ENCODE data around the gene AKT2.
"Not testable (repeated sequence)": the region's sequence is repeated elsewhere in the genome, so short reads cannot be mapped to it uniquely, and the experiment has no call there.

Gene AKT2

DNA sequence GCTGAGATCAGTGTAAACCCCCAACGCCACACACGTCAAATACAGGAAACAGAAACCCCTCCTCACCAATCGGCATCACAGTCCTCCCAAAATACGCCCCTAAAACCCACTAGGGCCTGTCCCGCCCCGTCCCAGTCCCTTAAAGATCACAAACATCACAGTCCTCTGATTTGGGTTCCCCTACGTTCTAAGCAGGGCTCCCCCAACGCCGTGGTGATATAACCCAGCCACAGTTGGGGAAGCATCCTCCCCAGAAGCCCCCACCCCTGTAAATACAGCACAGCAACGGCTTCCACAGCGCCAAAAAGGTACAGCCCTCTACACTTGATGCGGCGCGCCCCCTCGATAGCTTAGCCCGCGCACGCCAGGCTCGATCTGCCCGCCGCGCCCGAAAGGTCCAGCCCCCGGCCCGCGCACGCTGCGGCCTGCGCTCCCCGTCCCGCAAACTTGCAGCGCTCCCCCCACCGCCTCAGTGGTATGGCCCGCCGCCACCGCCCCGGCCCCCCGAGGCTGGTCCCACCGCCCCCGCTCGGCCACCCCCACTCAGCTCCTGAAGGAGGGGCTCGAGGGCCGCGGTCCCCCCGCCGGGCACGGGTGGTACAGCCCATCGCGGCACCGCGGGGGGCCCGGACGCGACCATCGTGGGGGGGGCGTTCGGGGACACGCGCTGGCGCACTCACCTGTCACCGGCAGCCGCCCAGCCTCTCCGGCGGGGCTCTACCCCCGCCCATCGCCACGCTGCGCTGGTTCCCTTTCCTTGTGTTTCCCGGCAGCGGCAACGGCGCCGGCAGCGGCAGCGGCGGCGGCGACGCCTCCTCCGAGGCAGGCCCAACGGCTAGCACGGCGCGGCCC lies at the start of gene AKT2:
AKT2 (minus strand) TSS at position 845 of the 852 bp plus-strand sequence. CDS start 20,078 bp downstream, outside the sequence.
- DNase-seq: peak; percentile 93

DNA sequence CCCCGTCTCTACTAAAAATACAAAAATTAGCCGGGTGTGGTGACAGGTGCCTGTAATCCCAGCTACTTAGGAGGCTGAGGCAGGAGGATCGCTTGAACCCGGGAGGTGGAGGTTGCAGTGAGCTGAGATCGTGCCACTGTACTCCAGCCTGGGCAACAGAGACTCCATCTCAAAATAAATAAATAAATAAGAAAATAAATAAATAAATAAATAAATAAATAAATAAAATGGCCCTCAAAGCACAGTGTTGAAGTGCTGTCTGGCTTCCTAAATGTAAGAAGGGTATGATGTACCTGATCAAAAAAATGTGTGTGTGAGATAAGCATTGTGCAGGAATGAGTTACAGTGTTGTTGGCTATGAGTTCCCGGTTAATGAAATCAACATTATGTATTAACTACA lies 47.9 kb upstream of the AKT2 start:
- DNase-seq: not testable (repeated sequence)

DNA sequence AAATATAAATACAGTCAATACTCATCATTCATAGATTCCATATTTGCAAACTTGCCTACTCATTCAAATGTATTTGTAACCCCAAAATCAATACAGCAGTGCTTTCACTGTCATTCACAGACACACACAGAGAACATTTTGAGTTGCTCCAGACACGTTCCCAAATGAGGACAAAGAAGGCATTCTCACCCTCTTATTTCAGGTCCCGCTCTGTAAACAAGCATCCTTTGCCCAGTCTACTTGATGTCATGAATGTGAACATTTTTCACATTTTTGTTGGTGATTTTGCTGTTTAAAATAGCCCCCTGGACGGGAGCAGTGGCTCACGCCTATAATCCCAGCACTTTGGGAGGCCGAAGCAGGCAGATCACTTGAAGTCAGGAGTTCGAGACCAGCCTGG lies 47.5 kb upstream of the AKT2 start:
- DNase-seq: no peak

DNA sequence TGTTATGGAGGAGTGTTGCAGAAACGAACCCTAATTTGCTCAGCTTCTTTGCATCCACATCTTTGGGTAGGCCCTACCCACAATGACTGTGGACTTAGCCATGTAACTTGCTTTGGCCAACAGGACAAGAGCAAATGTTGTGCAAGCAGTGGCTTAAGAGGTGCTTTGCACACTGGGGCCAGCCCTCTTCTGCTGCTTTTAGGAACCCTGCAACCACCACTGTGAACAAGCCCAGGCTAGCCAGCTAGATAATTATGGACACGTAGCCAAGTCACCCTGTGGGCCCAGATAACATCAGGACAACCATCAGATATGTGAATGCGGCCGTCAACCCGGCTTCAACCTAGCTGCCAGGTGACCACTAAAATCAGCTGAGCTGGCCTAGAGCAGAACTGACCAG lies 45.9 kb upstream of the AKT2 start:
- DNase-seq: no peak

DNA sequence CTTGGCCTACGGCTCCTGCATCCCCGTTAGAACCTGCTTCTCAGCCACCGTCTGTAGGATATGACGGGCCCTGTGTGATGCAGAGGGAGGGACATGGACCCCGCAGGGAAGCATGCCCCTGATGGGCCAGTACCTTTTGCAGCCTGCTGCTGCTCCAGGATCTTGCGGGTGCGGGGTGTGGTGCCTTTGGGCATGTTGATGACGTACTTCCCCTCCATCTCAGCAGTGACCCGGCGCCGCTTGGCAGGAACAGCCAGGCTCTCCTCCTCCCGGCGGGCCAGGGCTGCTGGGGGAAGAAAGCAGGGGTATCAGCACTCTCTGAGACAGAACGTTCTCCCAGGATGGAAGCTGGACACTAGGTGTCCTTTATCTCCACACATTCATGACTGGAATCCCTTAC lies 41.1 kb upstream of the AKT2 start:
- DNase-seq: no peak

DNA sequence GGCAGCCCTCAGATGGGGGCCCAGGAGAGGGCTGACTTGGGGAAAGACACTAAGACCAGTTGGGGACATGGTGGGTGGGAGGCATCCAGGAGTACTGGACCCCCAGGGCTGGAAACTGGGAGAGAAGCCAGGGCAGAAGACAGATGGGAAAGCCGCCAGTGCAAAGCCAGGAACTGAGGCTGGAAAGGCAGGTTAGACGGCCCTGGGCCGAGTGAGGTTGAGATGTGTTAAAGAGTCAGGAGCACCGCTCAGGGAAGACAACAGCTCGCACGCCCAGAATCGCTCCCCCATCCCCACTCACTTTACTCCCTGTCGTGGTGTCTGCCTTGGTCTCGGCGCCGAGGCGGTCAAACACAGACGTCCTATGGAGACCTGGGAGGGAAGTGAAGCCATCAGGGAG lies 38.6 kb upstream of the AKT2 start:
- DNase-seq: no peak

DNA sequence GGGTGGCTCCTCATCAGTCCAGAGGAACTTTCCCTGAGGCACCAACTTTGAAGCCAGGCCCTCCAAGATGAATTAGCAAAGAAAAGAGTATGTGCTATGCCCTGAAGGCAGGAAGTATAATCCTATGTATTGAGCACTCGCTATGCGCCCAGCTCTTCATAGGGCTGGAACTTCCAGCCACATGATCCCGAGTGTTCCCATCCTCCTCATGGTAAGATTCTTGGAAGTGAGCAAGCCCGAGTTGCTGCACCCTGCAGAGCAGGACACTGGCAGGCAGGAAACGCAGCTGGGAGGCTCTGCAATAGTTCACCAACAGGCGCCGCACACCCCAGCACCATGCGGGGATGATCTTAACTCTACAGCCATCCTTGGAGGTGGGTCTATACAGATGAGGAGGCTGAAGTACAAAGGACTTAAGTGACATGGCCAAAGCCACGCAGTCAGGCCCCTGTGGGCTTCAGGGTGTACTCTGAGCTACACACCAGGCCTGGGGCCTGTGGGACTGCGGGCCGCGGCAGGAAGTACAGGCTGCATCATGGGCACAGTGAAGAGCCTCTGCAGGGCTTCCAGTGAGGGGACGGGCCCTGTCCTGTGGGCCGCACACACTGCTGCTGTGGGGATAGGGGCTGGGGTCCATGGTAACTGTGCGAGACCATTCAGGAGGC lies 37.9 kb upstream of the AKT2 start:
- no peak for DNase-seq

DNA sequence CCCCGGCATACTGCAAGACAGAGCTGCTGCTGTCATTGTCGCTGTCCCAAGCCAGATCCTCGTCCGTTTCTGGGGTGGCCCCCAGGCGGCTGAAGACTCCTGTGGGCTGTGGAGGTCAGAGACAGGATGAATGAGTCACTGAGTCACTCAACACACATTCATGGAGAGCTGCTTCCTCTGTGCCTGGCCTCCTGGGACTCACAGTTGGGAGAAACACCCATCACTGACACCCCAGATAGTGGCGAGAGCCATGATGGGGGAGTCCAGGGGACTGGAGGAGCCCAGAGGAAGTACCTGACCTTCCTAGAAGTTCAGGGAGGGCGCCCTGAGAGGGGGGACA lies 37.1 kb upstream of the AKT2 start:
- DNase-seq: no peak

DNA sequence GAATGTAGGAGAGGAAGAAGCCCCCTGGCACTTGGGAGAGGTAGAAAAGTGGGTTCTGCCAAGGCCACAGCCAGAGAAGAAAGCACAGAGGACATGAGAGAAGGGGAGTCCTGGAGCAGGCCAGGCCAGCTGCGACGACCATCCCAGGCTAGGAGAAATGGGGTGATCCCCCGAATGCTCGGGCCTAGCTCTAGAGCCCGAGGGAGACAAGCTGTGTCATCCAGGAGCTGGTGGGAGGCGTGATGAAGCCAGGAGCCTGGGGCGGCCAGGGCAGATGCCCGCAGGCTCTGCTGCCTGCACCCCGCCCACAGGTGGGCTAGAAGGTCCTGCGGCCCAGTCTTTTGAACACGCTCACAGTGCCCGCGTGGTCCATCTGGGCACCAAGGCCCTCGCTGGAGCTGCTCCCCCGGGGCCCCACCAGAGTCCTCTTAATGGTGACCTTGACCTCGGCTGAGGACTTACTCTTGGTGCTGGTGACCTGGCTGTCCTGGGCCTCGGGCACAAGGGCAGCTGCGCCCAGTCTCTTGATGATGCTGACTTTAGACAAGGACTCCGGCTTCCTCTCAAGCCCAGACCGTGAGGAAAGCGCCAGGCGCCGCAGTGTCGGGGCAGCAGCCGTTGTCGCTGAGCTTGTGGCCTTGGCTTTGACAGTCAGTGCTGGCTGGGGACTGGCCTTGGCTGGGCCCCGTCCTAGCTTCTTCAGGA lies 36.6 kb upstream of the AKT2 start:
- no peak for DNase-seq

DNA sequence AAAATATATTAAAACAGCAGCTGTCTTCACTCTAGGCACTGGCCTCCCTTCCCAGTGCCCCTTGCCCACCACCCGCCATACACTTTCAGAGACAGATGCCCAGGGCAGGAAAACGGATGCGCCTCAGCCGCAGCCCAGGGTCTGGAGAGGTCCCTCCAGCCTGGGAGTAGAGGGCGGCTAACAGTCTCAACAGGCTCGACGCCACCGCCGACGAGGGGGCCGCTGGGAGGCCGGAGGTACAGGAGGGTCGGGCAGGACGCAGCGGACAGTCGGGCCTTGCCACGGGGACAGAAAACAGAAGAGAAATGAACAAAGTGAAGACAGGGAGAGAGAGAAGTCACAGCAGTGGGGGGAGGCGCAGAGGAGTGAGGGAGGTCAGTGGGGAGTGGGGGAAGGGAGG lies 35.9 kb upstream of the AKT2 start:
- no peak for DNase-seq

DNA sequence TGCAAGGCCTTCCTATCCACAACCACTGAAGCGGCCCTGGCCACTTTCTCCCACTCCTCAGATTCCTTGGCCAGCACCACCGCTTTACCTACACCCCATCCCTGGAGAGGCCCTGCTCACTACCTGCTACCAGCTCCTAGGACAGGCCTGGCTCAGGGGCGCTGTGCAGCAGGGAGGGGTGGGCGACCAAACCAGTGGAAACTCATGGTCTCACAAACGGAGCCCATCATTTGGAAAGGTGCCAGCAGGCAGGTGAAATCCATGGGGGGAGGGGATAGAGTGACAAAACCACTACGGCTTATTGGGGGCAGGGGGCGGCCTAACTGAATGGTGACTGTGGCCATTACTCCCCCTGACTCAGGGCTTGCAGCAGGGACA lies 35.4 kb upstream of the AKT2 start:
- DNase-seq: no peak

DNA sequence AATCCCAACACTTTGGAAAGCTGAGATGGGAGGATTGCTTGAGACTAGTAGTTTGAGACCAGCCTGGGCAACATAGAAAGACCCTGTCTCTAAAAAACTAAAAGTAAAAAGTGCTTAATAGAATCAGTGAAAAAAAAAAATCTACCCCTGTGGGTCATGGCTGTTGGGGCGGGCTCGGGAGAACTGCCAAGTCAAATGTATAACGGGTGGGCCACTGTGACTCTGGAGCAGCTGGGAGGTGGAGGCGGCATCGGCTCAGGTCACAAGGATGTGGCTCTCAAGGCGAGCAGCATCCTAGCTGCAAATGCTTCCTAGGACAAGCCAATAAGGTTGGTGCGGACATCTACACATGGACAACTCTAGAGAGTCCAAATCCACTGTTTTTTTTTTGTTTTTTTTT lies 32.2 kb upstream of the AKT2 start:
- no peak for DNase-seq

DNA sequence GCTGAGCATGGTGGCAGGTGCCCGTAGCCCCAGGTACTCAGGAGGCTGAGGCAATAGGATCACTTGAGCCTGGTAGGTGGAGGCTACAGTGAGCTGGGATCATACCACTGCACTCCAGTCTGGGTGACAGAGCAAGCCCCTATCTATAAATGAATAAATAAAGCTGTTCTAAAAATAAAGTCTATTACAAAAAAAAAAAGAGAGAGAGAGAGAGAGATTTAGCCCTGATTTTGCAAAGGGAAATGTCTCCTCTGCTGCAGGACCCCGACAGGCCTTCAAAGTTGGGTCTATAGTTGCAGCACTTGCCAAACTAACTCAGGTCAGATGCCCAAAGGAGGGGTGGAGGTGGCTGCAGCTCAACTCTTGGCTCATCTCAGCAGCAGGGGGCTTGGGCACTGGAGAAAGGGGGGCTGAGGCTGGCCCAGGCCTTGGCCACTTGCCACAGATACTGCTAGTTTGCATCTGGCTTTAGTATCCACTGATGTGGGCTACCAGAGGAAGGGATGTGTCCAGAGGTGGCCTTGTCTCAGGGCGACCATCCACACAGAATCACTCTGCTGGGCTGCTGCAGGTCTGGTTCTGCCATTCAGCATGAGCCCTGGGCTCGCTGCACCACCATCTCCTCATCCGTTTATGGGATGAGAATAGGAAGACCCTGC lies 30.8 kb upstream of the AKT2 start:
- DNase-seq: no peak

DNA sequence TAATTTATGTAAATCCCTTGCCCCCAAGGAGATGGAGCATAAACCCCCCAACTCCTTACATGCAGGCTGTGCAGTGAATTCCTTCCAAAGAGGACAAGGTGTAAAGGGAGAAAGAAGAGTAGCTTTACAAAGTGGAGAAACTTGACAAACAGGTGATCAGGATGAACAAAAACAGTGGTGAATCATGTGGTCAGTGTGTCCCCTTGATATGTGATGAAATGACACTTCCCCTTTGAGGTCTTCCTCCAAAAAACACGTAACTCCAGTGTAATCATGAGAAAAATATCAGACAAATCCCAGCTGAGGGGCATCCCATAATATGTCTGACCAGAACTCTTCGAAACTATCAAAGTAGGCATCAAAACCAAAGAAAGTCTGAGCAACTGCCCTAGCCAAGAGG lies 29.5 kb upstream of the AKT2 start:
- DNase-seq: no peak

DNA sequence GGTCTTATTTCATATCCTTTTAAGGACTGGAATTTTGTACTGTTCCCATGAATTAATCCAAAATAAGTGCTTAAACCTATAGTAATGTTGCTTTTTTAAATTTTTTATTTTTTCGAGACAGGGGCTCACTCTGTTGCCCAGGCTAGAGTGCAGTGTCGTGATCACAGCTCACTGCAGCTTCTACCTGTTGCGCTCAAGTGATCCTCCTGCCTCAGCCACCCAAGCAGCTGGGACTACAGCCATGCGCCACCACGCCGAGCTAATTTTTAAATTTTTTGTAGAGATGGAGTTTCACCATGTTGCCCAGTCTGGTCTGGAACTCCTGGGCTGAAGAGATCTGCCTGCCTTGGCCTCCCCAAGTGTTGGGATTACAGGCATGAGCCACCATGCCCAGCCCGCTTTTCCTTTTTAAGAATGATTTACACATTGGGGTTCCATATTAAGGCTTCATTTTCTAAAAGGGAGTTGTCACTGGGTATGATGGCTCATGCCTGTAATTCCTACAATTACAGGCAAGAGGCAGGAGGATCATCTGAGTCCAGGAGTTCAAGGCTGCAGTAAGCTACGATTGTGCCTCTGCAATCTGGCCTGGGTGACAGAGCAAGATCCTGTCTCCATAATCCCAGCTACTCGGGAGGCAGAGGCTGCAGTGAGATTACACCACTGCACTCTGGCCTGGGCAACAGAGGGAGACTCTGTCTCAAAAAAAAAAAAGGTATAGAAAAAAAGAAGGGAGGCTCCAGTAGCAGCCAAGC lies 28.3 kb upstream of the AKT2 start:
- DNase-seq: no peak

DNA sequence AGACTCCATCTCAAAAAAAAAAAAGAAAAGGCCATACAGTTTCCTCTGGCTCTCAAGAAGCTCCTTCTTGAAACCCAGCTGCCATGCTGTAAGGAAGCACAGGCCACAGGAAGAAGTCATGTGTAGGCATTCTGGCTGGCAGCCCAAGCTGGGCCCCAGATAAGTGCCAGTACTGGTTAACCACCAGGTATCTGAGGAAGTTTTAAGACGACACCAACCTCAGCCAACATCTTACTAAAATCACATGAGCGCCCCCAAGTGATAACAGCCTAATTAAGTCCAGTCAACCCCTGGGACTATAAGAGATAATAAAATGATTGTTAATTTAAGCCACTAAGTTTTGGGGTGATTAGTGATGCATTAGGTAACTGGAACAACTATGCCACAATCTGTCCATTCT lies 27.4 kb upstream of the AKT2 start:
- DNase-seq: no peak

DNA sequence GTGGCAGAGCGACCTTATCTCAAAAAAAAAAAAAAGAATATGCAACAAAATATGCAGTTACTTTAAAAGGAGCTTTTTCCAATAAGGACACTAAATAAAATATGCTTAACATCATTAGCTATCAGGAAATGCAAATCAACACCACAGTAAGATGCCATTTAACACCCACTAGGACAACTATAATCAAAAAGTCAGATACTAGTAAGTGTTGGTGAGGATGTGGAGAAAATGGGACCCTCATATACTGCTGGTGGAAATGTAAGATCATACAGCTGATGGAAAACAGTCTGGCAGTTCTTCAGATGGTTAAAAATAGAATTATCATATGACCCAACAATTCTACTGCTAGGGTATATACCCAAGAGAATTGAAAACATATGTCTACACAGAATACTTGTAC lies 24.5 kb upstream of the AKT2 start:
- no peak for DNase-seq

DNA sequence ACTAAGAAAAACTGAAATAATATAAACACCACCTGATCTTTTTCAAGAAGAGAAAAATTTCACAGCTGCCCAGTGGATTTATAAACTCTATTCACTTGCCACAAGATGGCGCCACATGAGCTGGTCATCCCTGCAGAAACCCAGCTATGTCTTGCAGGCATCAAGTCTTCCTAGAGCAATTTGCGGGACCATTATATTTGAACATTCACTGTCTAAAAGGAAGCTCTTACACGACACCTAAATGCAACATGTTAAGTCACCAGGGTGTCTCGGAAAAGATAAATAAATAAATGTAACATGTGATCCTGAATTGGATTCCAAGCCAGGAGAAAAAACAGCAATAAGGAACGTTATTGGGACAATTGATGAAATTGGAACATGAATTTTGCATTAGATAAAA lies 20.3 kb upstream of the AKT2 start:
- DNase-seq: peak; percentile 85

DNA sequence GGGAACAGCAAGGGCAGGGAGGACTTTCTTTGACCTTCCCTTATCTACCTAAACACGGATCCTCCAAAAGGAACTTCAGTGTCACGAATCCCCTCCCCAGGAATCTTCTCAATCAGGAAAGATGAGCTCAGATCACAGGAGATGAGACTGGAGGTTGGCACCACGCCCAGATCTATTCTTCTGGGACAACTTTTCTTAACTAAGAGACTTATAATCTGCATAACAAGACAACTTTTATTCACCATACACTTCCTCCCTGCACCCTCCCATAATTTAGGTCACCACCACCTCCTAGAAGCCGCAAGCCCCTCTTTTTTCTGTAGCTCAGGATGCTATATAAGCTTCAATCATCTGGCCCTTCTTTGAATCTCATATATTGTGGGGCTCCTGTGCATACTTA lies 19.2 kb upstream of the AKT2 start:
- DNase-seq: no peak

DNA sequence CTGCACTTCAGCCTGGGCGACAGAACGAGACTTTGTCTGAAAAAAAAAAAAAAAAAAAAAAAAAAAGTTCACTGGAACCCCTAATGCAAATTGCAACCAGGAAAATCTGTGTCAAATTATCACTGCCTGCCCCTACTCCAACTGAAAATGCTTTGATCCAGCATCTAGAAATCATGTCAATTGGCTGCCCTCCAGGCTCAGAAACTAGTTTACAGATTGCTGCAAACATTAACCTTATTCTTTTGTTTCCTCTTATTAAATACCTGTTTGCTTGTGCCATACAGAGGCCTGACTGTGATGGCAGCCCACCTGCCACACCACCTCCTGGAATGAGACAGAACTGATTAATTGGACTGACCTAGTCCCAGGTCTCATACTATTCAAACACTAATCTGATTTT lies 18.6 kb upstream of the AKT2 start:
- no peak for DNase-seq

DNA sequence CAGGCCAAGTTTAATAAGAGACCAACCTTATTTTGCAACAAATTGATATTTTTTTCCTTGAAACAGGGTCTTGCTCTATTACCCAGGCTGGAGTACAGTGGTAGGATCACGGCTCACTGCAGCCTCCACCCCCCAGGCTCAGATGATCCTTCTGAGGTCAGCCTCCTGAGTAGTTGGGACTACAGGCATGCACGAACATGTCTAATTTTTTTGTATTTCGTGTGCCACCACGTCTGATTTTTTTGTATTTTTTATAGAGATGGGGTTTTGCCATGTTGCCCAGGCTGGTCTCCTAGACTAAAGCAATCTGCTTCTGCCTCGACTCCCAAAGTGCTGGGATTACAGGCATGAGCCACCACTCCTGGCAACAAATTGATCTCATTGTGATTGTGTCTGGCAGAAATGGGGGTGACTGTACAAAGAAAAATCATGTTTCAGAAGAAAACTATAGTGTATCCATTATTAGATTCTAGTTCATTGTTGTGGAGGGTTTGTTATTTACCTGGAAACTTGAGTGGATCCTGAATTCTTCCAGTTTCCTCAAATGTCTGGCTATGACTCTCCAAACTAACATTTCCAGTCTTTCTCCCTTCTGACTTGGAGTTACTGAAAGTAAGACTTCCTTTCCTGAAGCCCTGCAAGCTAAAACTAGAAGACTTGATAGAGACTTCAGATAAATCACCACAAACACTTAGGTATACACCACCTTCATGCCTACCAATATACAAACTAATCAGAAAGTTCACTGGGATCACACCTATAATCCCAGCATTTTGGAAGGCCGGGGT lies 17.3 kb upstream of the AKT2 start:
- DNase-seq: no peak

DNA sequence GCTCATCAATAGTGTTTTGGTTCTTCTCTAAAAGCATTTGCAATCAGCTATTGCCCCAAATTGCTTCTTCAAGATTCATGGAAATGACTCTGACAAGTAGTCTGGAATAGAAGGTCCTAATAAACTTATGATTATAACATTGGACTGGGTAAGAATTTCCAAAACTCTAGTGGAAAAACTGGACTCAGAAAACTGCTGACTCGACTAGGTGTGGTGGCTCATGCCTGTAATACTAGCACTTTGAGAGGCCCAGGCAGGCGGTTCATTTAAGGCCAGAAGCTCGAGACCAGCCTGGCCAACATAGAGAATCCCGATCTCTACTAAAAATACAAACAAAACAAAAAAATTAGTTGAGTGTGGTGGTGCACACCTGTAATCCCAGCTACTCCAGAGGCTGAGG lies 15.5 kb upstream of the AKT2 start:
- no peak for DNase-seq

Measured in NCI-H345 (cell line).